NCI-H345 treated with DMSO at 0.1 percent for 48 hours (cell line): Measurements from ENCODE around the gene FXR1.
A peak's percentile ranks its signal among the peaks of the same experiment; 100 is the strongest.
"Not testable (repeated sequence)": the region's sequence is repeated elsewhere in the genome, so short reads cannot be mapped to it uniquely, and the experiment has no call there.

Experiments used
- DNase-seq: peaks from one replicate; lab custom pipeline; 2025; ENCODE audit not compliant: unreplicated experiment; lab: John Stamatoyannopoulos, UW

Gene FXR1

GRCh38 chr3:180932819-180933218 lies 20.3 kb downstream of the FXR1 start:
- no peak for DNase-seq

- no peak for DNase-seq
Observed at GRCh38 chr3:180934638-180935037, 22.2 kb downstream of the FXR1 start.

- no peak for DNase-seq
Observed at GRCh38 chr3:180940826-180941225, 28.4 kb downstream of the FXR1 start.

DNA sequence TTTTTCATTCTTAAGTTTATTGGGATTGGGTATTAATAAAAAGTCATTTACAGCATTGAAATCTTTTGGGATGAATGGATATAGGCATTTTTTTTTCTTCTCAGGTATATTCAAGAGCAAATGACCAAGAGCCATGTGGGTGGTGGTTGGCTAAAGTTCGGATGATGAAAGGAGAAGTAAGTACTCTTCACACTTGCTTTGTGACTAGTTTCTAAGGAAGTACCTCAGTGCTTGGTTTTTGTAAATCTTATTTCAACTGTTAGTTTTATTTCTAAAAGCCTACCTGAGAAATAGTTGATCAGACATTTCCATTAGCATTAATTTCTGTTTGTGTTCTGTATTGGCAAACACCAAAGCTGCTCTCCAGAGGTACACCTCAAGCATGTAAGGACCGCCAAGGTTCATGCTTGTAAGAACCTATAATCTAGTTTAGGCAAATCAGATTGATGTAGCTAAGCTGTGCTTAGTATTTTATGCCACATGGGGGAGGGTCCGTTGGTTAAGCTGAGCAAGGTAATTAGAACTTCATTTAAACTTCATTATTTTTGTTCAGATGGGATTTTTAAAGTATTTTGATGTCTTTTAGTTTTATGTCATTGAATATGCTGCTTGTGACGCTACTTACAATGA lies 35.4 kb downstream of the FXR1 start:
- DNase-seq = no peak

GRCh38 chr3:180959691-180960090 lies 47.2 kb downstream of the FXR1 start:
- no peak for DNase-seq

GRCh38 chr3:180961087-180961486 lies 48.6 kb downstream of the FXR1 start:
- no peak for DNase-seq

- no peak for DNase-seq
Observed at GRCh38 chr3:180961552-180961951, 49.1 kb downstream of the FXR1 start.

GRCh38 chr3:180962530-180962929 lies 50.1 kb downstream of the FXR1 start:
- no peak for DNase-seq

- DNase-seq = no peak
Observed at GRCh38 chr3:180970931-180971330, 58.5 kb downstream of the FXR1 start.

DNA sequence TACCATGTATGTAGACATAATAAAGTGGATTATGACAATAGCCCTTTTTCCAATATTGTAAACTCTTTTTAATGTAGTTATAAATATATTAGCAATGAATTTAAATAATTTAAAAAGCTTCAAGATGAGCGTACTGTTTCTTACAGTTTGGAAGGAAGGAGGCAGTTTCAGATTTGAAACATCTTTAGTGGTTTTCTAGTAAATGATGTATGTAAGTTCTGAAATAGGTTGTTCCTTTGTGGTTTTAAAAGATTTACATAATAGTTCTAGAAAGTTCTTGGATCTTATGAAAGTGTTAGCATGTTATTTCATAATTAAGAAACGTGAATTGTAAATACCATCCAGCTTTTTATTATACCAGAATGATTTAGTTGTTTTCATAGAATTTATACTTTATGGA lies 61.1 kb downstream of the FXR1 start:
- DNase-seq = no peak

DNA sequence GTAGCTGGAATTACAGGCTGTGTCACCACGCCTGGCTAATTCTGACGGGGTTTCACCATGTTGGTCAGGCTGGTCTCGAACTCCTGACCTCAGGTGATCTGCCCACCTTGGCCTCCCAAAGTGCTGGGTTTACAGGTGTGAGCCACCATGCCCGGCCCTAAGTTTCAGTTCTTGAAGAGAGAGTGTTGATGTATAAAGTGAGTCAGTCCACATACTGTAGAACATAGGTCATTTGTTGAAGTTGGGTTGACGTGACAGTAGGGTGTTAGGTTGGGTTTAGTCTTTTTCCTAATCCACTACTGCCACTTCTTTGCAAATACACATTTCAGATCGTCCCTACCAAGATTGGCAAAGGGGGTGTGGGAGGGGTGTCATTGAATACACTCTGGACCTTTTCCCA lies 61.8 kb downstream of the FXR1 start:
- DNase-seq = no peak

- no peak for DNase-seq
Observed at GRCh38 chr3:180977498-180977897, 65.0 kb downstream of the FXR1 start.

- DNase-seq = no peak
Observed at GRCh38 chr3:180979961-180980360, 67.5 kb downstream of the FXR1 start.

DNA sequence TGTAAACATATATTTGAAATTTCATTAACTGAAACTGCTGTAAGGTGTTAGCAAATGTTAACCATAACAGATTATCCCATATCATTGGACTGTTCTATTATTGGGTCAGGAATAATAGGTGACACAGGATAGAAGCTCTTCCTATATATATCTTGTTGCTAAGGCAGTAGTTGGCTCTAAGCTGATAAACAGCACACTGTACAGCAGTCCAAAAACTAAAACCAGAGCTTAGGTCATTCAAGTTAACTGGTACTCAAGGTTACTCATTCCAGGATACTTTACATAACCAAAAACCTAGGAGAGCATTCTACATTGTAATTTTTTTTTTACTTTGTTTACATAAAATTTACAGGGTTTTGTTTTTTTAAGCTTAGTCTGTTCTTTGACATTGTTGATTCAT lies 68.1 kb downstream of the FXR1 start:
- DNase-seq = no peak

DNA sequence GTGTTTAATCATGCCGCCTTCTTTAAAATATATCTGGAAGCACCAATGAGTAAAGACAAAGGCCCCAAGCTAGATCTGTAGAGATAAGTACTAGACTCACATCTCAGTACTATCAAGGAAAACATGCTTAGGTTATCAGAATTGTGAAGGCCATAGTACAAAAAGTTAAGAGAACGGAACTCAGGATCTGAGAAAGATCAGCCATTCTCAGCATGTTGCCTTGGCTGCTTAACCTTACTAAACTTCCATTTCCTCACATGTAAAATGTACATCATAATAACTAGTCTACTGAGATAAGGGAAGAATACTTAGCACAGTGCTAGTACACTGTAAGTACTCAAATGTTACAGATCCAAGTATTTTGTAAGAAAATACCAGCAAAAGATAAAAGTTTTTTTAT lies 69.4 kb downstream of the FXR1 start:
- DNase-seq = no peak

GRCh38 chr3:180983136-180983535 lies 70.7 kb downstream of the FXR1 start:
- no peak for DNase-seq

GRCh38 chr3:180986366-180986765 lies 73.9 kb downstream of the FXR1 start:
- not testable (repeated sequence) for DNase-seq

DNA sequence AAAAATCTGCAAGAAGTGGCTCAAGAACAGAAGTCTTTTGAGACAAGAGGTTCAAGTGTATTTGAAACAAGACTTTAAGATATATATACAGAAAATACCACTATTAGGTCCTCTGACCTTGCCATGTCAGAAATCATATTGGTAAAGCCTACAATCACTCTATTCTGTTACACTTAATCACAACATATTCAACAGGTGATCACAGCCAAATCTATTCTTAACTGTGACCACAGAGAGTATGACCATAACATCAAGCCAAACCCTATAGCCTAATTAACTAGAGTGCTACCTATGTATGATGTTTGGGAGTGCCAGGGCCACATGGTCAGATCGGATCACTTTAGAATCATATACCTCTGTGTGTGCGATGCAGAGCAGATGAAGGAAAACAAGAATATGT lies 74.9 kb downstream of the FXR1 start:
- DNase-seq = no peak

DNA sequence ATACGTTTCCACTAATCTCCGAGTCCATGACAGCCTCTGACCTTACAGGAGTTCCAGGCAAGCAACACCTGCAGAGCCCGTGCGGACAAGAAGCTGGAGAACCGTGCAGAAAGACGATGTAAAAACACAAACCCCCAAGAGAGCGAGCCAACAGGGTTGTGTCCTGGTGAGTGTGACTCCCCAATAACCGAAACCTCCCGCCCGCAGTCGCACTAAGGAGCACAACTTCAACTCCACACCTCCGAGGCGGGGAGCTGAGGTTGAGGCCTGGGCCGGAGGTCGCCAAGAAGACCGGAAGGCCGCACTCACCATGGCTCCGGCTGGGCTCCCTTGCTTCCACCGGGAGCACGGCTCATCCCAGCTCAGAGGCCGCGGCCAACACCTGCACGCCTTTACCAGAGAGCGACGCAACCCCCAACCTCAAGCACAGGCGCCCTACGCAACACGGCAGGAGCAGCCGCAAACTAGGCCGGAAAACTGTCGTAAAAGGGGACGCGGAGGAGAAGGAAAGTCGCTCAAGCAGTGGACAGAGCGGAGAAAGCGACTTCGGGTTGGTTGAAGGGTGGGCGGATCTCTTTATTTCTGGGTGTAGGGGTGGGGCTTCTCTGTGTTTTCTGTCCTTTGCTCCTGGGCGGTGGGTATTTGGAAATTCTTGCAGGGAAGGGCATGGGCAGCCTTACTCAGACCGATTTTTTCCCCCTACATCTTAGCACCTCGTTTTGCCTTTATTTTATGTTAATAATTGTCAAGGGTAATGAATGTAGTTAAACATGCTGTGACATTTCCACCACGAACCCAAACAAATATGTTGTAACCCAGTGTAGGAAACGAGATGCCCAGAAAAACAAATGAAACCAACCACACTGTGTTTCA lies 77.1 kb downstream of the FXR1 start, which contains the start of gene DNAJC19:
Gene DNAJC19 (minus strand): TSS at position 446 of the 873 bp plus-strand sequence. CDS start 134 bp downstream, at position 312.
- DNase-seq = peak; percentile 97

DNA sequence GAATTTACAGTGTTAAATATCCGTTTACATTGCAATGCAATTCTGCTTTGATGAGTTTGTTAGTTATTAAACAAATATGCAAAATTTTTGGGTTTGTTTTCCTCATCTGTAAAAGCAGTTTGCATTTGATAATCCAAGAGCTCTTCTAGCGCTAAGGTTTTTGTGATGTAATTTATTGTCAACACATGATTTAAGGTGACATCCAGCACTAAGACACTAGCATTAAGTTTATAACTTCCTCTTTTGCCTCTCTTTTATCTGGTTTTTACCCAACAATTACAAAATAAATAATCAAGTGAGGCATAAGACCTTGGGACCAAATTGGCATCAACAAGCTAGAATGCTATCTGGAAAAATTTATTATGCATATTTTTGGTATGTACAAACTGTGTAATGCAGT lies 78.0 kb downstream of the FXR1 start:
- no peak for DNase-seq

DNA sequence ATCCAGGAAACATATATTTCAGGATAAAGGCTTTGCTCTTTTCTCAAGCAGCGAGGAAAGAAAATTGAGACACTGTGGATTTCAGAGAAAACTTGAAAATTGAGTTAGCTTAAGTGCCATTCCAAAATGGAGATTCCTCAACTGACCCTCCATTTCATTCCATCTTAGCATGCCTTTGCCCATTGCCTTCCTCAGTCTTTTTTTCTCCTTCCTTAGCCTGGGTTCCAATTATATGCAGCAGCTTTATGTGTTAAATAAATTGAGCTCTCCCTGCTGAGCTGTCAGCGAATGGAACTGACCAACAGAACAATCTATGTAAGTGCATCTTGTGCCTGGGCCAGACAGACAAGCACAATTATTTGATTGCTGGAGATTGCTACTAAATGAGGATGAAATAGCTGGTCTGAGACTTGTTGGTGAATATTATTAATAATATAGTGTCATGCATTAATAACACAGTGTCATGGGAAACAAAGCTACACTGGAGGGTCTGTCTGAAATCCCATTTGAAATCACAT lies 84.0 kb downstream of the FXR1 start:
- DNase-seq = no peak

GRCh38 chr3:181002331-181002730 lies 89.9 kb downstream of the FXR1 start:
- DNase-seq = not testable (repeated sequence)
